Stimulated activated CD8-positive, alpha-beta memory T cell treated with anti-CD3 and anti-CD28 coated beads, Interleukin-12 subunit alpha, Interleukin-12 subunit beta, amount 100 ng/mL, for 24 hours (primary cell): ENCODE data around the gene PCSK9.
A peak's percentile ranks its signal among the peaks of the same experiment; 100 is the strongest.

Experiments
- DNase-seq: peaks from one replicate; pipeline ENCODE4 v3.0.0-alpha.2; 2020; ENCODE audit errors: extremely low read depth

PCSK9 gene

GRCh38 chr1:55039342-55040082 is at the start of gene PCSK9:
Gene PCSK9, plus strand, starts transcription at chr1:55039548. Its CDS starts 290 bp downstream, at chr1:55039838.
- no peak for DNase-seq

- no peak for DNase-seq
These were observed 49.2 kb upstream of the PCSK9 start for GRCh38 chr1:54989968-54990810.

GRCh38 chr1:54990916-54991315 is 48.4 kb upstream of the PCSK9 start:
- DNase-seq: no peak

GRCh38 chr1:54991939-54992338 is 47.4 kb upstream of the PCSK9 start:
- DNase-seq: no peak

- DNase-seq: no peak
These were observed 46.2 kb upstream of the PCSK9 start for GRCh38 chr1:54993140-54993539.

GRCh38 chr1:54994355-54994990 is 44.9 kb upstream of the PCSK9 start:
- DNase-seq: no peak

GRCh38 chr1:54995013-54995760 is 44.2 kb upstream of the PCSK9 start:
- no peak for DNase-seq

- no peak for DNase-seq
These were observed 43.5 kb upstream of the PCSK9 start for GRCh38 chr1:54995835-54996234.

- DNase-seq: peak; percentile 50
These were observed 42.9 kb upstream of the PCSK9 start for GRCh38 chr1:54996359-54996868.

- DNase-seq: no peak
These were observed 42.3 kb upstream of the PCSK9 start for GRCh38 chr1:54996869-54997710.

GRCh38 chr1:54997711-54997986 is 41.7 kb upstream of the PCSK9 start:
- DNase-seq: no peak

GRCh38 chr1:54998100-54998499 is 41.2 kb upstream of the PCSK9 start:
- DNase-seq: no peak

GRCh38 chr1:54998677-54999076 is 40.7 kb upstream of the PCSK9 start, which contains the start of gene BSND:
Gene BSND, plus strand, starts transcription at chr1:54998933. Its CDS starts 254 bp downstream, at chr1:54999187.
- DNase-seq: no peak

- no peak for DNase-seq
These were observed 39.0 kb upstream of the PCSK9 start for GRCh38 chr1:55000110-55001085.

- DNase-seq: no peak
These were observed 38.0 kb upstream of the PCSK9 start for GRCh38 chr1:55001311-55001710.

GRCh38 chr1:55002686-55003085 is 36.7 kb upstream of the PCSK9 start:
- no peak for DNase-seq

GRCh38 chr1:55005351-55006140 is 33.8 kb upstream of the PCSK9 start:
- DNase-seq: no peak

- DNase-seq: no peak
These were observed 32.4 kb upstream of the PCSK9 start for GRCh38 chr1:55006931-55007330.

- no peak for DNase-seq
These were observed 31.7 kb upstream of the PCSK9 start for GRCh38 chr1:55007625-55008024.
